ENCODE measurements around the gene KIF3B. TPM values are rescaled to one million over a fixed set of nuclear protein-coding genes. Genes with fewer than 3 reads are reported as not detected.

The KIF3B gene
- total RNA-seq, 1 experiment from 2014 or later, result 52.3 TPM

- no peaks in the 10 kb centered on the region for H3K9me3 ChIP-seq (ENCODE audit: insufficient read depth, low read depth)
- H4K20me1 ChIP-seq (ENCODE audit: insufficient read depth), result no peaks in the 10 kb centered on the region
- H2AFZ ChIP-seq, result no peak overlapping the region
- POLR2A ChIA-PET (ENCODE audit: unreplicated experiment), result no interaction called here
- H3K27ac ChIP-seq, result no peak overlapping the region
- TF ChIP-seq, protein P1, sequence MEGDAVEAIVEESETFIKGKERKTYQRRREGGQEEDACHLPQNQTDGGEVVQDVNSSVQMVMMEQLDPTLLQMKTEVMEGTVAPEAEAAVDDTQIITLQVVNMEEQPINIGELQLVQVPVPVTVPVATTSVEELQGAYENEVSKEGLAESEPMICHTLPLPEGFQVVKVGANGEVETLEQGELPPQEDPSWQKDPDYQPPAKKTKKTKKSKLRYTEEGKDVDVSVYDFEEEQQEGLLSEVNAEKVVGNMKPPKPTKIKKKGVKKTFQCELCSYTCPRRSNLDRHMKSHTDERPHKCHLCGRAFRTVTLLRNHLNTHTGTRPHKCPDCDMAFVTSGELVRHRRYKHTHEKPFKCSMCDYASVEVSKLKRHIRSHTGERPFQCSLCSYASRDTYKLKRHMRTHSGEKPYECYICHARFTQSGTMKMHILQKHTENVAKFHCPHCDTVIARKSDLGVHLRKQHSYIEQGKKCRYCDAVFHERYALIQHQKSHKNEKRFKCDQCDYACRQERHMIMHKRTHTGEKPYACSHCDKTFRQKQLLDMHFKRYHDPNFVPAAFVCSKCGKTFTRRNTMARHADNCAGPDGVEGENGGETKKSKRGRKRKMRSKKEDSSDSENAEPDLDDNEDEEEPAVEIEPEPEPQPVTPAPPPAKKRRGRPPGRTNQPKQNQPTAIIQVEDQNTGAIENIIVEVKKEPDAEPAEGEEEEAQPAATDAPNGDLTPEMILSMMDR (conservative IDR thresholded peaks at IDR 0.05), result no peak
- TF ChIP-seq EZH2 (IDR thresholded peaks at IDR 0.05; ENCODE audit: low read depth), result no peak
- BruUV-seq (replicated peaks), result no TSS peak
- H3K4me3 ChIP-seq, result no peak overlapping the region
- H3K4me1 ChIP-seq (replicated peaks; ENCODE audit: insufficient read depth), result peaks cover 9% of the 10 kb centered on the region; the same call in 1 of the 2 replicates
- H3F3A ChIP-seq (ENCODE audit: insufficient read depth, low read depth), result no peaks in the 10 kb centered on the region; the same call in 1 of the 2 replicates
- H3K36me3 ChIP-seq (ENCODE audit: low read depth), result no peaks in the 10 kb centered on the region
- CTCF ChIA-PET, result interaction anchor here (0.7 kb wide), 1 partner anchor 29 kb away, joined by 3 read pairs; no protein-coding TSS in a partner anchor
- no peaks in the 10 kb centered on the region for H3K9me2 ChIP-seq (ENCODE audit: insufficient read depth)
- H3K79me2 ChIP-seq (ENCODE audit: low read depth), result no peaks in the 10 kb centered on the region
- DNase-seq, result no peak
- no peak overlapping the region for H3K4me2 ChIP-seq
- intact Hi-C loops (cut with micrococcal nuclease; ENCODE audit: unreplicated experiment), result no loop called here
- H3K27me3 ChIP-seq (ENCODE audit: insufficient read depth, low read depth), result no peaks in the 10 kb centered on the region
These were observed 29.4 kb upstream of the KIF3B start for GRCh38 chr20:32248043-32248442.

DNA sequence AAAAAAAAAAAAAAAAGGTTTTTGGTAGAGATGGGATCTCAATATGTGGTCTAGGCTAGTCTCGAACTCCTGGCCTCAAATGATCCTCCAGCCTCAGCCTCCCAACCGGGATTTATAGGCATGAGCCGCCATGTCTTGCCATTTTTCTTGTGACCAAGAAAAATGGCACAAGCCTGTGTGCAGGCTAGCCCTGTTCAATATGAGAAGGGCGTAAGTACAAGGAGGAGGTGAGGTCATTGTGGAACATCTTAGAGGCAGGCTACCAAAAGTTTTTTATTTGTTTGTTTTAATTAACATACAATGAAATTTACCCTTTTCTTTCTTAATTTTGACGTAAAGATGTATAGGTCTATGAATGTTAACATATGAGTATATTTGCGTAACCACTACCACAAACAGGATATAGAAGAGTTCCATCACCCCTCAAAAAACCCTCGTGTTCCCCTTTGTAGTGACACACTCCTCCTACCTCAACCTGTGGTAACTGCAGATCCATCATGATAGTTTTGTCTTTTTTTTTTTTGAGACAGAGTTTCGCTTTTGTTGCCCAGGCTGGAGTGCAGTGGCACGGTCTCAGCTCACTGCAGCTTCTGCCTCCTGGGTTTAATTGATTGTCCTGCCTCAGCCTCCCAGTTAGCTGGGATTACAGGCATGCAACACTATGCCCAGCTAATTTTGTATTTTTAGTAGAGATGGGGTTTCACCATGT lies 28.3 kb upstream of the KIF3B start:
- no peaks in the 10 kb centered on the region for H4K20me1 ChIP-seq (ENCODE audit: insufficient read depth)
- DNase-seq, result no peak
- H3K4me3 ChIP-seq, result no peak overlapping the region
- CTCF ChIA-PET, result no interaction called here
- H3K79me2 ChIP-seq (ENCODE audit: low read depth), result no peaks in the 10 kb centered on the region
- no peaks in the 10 kb centered on the region for H3K27me3 ChIP-seq (ENCODE audit: insufficient read depth, low read depth)
- no peak overlapping the region for H3K27ac ChIP-seq
- no peak overlapping the region for H3K4me2 ChIP-seq
- no peaks in the 10 kb centered on the region for H3K36me3 ChIP-seq (ENCODE audit: low read depth)
- peaks cover 9% of the 10 kb centered on the region; the same call in 1 of the 2 replicates for H3K4me1 ChIP-seq (replicated peaks; ENCODE audit: insufficient read depth)
- POLR2A ChIA-PET (ENCODE audit: unreplicated experiment), result no interaction called here
- TF ChIP-seq EZH2 (IDR thresholded peaks at IDR 0.05; ENCODE audit: low read depth), result no peak
- TF ChIP-seq, protein P1 (conservative IDR thresholded peaks at IDR 0.05), result no peak
- H3K9me2 ChIP-seq (ENCODE audit: insufficient read depth), result no peaks in the 10 kb centered on the region
- H3K9me3 ChIP-seq (ENCODE audit: insufficient read depth, low read depth), result no peaks in the 10 kb centered on the region
- no TSS peak for BruUV-seq (replicated peaks)
- no peak overlapping the region for H2AFZ ChIP-seq
- intact Hi-C loops (cut with micrococcal nuclease; ENCODE audit: unreplicated experiment), result no loop called here
- H3F3A ChIP-seq (ENCODE audit: insufficient read depth, low read depth), result no peaks in the 10 kb centered on the region; the same call in 1 of the 2 replicates

DNA sequence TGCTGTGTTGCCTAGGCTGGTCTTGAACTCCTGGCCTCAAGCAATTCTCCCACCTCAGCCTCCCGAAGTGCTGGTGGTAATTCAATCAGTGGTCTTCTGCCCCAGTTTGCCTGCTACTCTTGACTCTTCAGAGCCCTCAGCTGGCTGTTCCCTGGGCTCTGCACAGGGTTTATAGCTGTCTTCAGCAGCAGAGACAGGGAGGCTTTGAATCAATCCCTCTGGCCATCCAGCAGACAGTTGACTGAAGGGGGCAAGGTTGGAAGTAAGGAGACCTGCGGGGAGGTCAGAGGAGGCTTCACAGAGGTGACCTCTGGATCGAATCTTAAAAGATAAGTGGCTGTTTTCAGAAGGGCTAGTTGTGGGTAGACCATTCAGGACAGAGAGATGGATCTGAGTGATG lies 26.0 kb upstream of the KIF3B start:
- ChIA-PET CTCF (interaction anchor here (0.6 kb wide), 1 partner anchor 9 kb away, joined by 3 read pairs; no protein-coding TSS in a partner anchor), POLR2A (ENCODE audit: unreplicated experiment) (no interaction called here)
- BruUV-seq (replicated peaks), result no TSS peak
- Histone ChIP-seq H3K4me3 (no peak overlapping the region), H2AFZ (no peak overlapping the region), H3F3A (ENCODE audit: insufficient read depth, low read depth) (peaks cover 11% of the 10 kb centered on the region; the same call in 1 of the 2 replicates), H3K4me1 (replicated peaks; ENCODE audit: insufficient read depth) (peaks cover 15% of the 10 kb centered on the region), H3K27ac (no peak overlapping the region), H3K79me2 (ENCODE audit: low read depth) (no peaks in the 10 kb centered on the region), H3K36me3 (ENCODE audit: low read depth) (no peaks in the 10 kb centered on the region), H3K27me3 (ENCODE audit: insufficient read depth, low read depth) (no peaks in the 10 kb centered on the region), H4K20me1 (ENCODE audit: insufficient read depth) (no peaks in the 10 kb centered on the region), H3K4me2 (no peak overlapping the region), H3K9me2 (ENCODE audit: insufficient read depth) (no peaks in the 10 kb centered on the region), H3K9me3 (ENCODE audit: insufficient read depth, low read depth) (no peaks in the 10 kb centered on the region)
- TF ChIP-seq EZH2 (IDR thresholded peaks at IDR 0.05; ENCODE audit: low read depth), result no peak
- TF ChIP-seq, protein P1 (conservative IDR thresholded peaks at IDR 0.05), result no peak
- no peak for DNase-seq
- intact Hi-C loops (cut with micrococcal nuclease; ENCODE audit: unreplicated experiment), result no loop called here
